ENCODE results near the gene B4GALNT1.
"Not testable (repeated sequence)": the region's sequence is repeated elsewhere in the genome, so short reads cannot be mapped to it uniquely, and the experiment has no call there.

B4GALNT1 gene

GRCh38 chr12:57632958-57633840, at the start of gene B4GALNT1:
B4GALNT1 (minus strand) TSS chr12:57633201; CDS start chr12:57632132, 1,069 bp downstream.
- Histone ChIP-seq H3K36me3 (peaks cover 24% of the 10 kb centered on the region), H3K27me3 (ENCODE audit: insufficient read depth, low read depth, severe bottlenecking) (no peaks in the 10 kb centered on the region), H3K4me3 (ENCODE audit: low read depth, low read length) (peak within 1 kb of the TSS; percentile 82), H3K9me3 (ENCODE audit: severe bottlenecking) (no peaks in the 10 kb centered on the region), H3K27ac (peak within 1 kb of the TSS; percentile 77)
- TF ChIP-seq CTCF (IDR thresholded peaks at IDR 0.05; ENCODE audit: low read depth, low read length), result peak; percentile 94
- DNase-seq, result peak; percentile 73

GRCh38 chr12:57679697-57680096, 46.7 kb upstream of the B4GALNT1 start:
- H3K4me3 ChIP-seq (ENCODE audit: low read depth, low read length), result no peak overlapping the region
- no peaks in the 10 kb centered on the region for H3K36me3 ChIP-seq
- H3K27ac ChIP-seq, result no peak overlapping the region
- TF ChIP-seq CTCF (IDR thresholded peaks at IDR 0.05; ENCODE audit: low read depth, low read length), result no peak
- H3K27me3 ChIP-seq (ENCODE audit: insufficient read depth, low read depth, severe bottlenecking), result no peaks in the 10 kb centered on the region
- no peaks in the 10 kb centered on the region for H3K9me3 ChIP-seq (ENCODE audit: severe bottlenecking)
- DNase-seq, result no peak

DNA sequence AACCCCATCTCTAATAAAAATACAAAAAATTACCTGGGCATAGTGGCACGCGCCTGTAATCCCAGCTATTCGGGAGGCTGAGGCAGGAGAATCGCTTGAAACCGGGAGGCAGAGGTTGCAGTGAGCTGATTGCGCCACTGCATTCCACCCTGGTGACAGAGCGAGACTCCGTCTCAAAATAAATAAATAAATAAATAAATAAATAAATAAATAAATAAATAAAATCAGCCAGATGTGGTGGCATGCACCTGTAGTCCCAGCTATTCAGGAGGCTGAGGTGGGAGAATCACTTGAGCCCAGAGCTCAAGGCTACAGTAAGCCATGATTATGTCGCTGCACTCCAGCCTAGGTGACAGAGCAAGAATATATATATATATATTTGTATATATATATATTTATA, 44.9 kb upstream of the B4GALNT1 start:
- DNase-seq; H3K9me3 ChIP-seq (ENCODE audit: severe bottlenecking); H3K36me3 ChIP-seq; H3K4me3 ChIP-seq (ENCODE audit: low read depth, low read length); H3K27me3 ChIP-seq (ENCODE audit: insufficient read depth, low read depth, severe bottlenecking); H3K27ac ChIP-seq: not testable (repeated sequence)

DNA sequence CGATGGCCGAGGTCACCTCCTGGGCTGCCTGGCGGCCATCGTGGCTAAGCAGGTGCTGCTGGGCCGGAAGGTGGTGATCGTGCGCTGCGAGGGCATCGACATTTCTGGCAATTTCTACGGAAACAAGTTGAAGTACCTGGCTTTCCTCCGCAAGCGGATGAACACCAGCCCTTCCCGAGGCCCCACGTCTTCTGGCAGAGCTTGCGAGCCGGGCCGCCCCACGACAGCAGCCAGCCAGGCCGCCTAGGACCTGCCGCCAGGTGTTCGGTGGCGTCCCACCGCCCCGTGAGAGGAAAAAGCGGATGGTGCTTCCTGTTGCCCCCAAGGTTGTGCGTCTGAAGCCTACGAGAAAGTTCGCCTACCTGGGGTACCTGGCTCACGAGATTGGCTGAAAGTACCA, 41.7 kb upstream of the B4GALNT1 start:
- no peak for TF ChIP-seq CTCF (IDR thresholded peaks at IDR 0.05; ENCODE audit: low read depth, low read length)
- no peaks in the 10 kb centered on the region for H3K9me3 ChIP-seq (ENCODE audit: severe bottlenecking)
- H3K4me3 ChIP-seq (ENCODE audit: low read depth, low read length), result no peak overlapping the region
- DNase-seq, result no peak
- no peaks in the 10 kb centered on the region for H3K36me3 ChIP-seq
- no peaks in the 10 kb centered on the region for H3K27me3 ChIP-seq (ENCODE audit: insufficient read depth, low read depth, severe bottlenecking)
- no peak overlapping the region for H3K27ac ChIP-seq

DNA sequence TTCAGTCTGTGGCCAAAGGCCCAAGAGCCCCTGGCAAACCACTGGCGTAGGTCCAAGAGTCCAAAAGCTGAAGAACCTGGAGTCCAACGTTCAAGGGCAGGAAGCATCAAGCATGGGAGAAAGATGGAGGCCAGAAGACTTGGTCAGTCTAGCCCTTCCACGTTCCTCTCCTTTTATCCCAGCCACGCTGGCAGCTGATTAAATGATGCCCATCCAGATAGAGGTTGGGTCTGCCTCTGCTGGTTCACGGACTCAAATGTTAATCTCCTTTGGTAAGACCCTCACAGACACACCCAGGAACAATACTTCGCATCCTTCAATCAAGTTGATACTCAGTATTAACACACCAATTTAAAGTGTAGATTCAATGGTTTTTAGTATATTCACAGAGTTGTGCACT, 39.8 kb upstream of the B4GALNT1 start:
- TF ChIP-seq CTCF (IDR thresholded peaks at IDR 0.05; ENCODE audit: low read depth, low read length), result no peak
- no peak for DNase-seq
- Histone ChIP-seq H3K4me3 (ENCODE audit: low read depth, low read length) (no peak overlapping the region), H3K36me3 (no peaks in the 10 kb centered on the region), H3K9me3 (ENCODE audit: severe bottlenecking) (no peaks in the 10 kb centered on the region), H3K27ac (no peak overlapping the region), H3K27me3 (ENCODE audit: insufficient read depth, low read depth, severe bottlenecking) (no peaks in the 10 kb centered on the region)

DNA sequence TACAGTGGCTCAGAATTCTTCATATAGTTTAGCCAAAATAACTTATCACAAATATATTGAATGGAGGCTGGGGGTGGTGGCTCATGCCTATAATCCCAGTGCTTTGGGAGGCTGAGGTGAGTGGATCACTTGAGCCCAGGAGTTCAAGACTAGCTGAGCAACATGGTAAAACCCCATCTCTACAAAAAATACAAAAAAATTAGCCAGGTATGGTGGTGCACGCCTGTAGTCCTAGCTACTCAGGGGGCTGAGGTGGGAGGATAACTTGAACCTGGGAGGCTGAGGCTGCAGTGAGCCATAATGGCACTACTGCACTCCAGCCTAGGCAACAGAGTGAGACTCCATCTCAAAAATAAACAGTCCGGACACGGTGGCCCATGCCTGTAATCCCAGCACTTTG, 38.8 kb upstream of the B4GALNT1 start:
- H3K9me3 ChIP-seq (ENCODE audit: severe bottlenecking); H3K27me3 ChIP-seq (ENCODE audit: insufficient read depth, low read depth, severe bottlenecking); DNase-seq; H3K27ac ChIP-seq; H3K36me3 ChIP-seq; H3K4me3 ChIP-seq (ENCODE audit: low read depth, low read length): not testable (repeated sequence)

DNA sequence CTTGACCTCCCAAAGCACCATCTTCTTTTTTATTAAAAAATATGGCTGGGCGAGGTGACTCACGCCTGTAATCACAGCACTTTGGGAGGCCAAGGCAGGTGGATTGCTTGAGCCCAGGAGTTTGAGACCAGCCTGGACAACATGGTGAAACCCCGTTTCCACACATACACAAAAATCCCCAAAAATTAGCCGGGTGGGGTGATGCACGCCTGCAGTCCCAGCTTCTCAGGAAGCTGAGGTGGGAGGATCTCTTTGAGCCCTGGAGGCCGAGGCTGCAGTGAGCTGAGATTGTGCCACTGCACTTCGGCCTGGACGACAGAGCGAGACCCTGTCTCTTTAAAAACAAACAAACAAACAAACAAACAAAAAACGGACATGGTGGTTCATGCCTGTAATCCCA, 36.7 kb upstream of the B4GALNT1 start:
- DNase-seq; H3K36me3 ChIP-seq; H3K4me3 ChIP-seq (ENCODE audit: low read depth, low read length); H3K27ac ChIP-seq; H3K27me3 ChIP-seq (ENCODE audit: insufficient read depth, low read depth, severe bottlenecking); H3K9me3 ChIP-seq (ENCODE audit: severe bottlenecking): not testable (repeated sequence)

Measured in WERI-Rb-1 (cell line).